A549 (cell line): ENCODE measurements around the gene KLRC4. TPM values are rescaled to one million over a fixed set of nuclear protein-coding genes. Genes with fewer than 3 reads are reported as not detected.
"Not testable (repeated sequence)": the region's sequence is repeated elsewhere in the genome, so short reads cannot be mapped to it uniquely, and the experiment has no call there.

ENCODE experiments used
- ATAC-seq, 2 experiments: fragments of 200-7000 bp in 1 of 2; fragments of >200 bp in 1 of 2; cut with Nextera tagmentation in 1 of 2; cut with Tn5 transposase in 1 of 2; 3 replicates each; pipeline versions ENCODE4 v1.8.0 to v1.9.1; 2018 to 2020; ENCODE audit warnings: mild to moderate bottlenecking in 1 of 2, moderate library complexity in 1 of 2
- CTCF ChIA-PET: fragments of 300-600 bp; sonication (Branson Sonifier 250); formaldehyde crosslinking; extraction: SDS; loops from one replicate; lab custom pipeline; 2021; ENCODE audit warnings: antibody characterized with exemption, inconsistent platforms; lab: Yijun Ruan, JAX
- POLR2A ChIA-PET: fragments of 350-600 bp; formaldehyde crosslinking; extraction: SDS; loops from one replicate; lab custom pipeline; 2021; ENCODE audit warnings: antibody characterized with exemption, inconsistent platforms; lab: Yijun Ruan, JAX
- DNase-seq, 2 experiments: peaks; one replicate each; pipeline versions ENCODE4 v3.0.0 to v3.0.0-alpha.2; 2011 to 2016; ENCODE audit warnings: low read depth in 1 of 2, low spot score in 1 of 2
- FAIRE-seq: peaks from 2 replicates; lab custom pipeline; 2011; peaks lifted over from hg19 to GRCh38; lab: Jason Lieb, UNC
- H3K27ac ChIP-seq, 2 experiments: fragments of >200 bp; sonication (Bioruptor Twin); formaldehyde crosslinking; 3 replicates each; pipeline ENCODE4 v1.5.1; 2016 to 2017
- H3K4me1 ChIP-seq: fragments of >200 bp; sonication (Bioruptor Twin); formaldehyde crosslinking; 3 replicates; pipeline ENCODE4 v1.6.1; 2016
- H3K4me2 ChIP-seq: fragments of >200 bp; sonication (Bioruptor Twin); formaldehyde crosslinking; 3 replicates; pipeline ENCODE4 v1.6.1; 2016
- H3K4me3 ChIP-seq: fragments of >200 bp; sonication (Bioruptor Twin); formaldehyde crosslinking; 3 replicates; pipeline ENCODE4 v1.5.1; 2016
- H3K9me3 ChIP-seq: fragments of >200 bp; sonication (Bioruptor Twin); formaldehyde crosslinking; 3 replicates; pipeline ENCODE4 v1.6.1; 2016
- CHD2 ChIP-seq: fragments of 150-350 bp; IDR thresholded peaks from 2 replicates; pipeline ENCODE4 v1.6.1; 2014; ENCODE audit warnings: low read length; ENCODE audit not compliant: partially characterized antibody
- CTCF ChIP-seq: fragments of >200 bp; sonication (Bioruptor Twin); formaldehyde crosslinking; IDR thresholded peaks from 3 replicates; pipeline ENCODE4 v1.5.1; 2016
- EHF ChIP-seq: fragments of 250-450 bp; sonication (Bioruptor Pico); IDR thresholded peaks from 2 replicates; pipeline ENCODE4 v1.5.0; 2020; ENCODE audit warnings: mild to moderate bottlenecking
- EHMT2 ChIP-seq: fragments of 200-600 bp; sonication (generic); IDR thresholded peaks from 2 replicates; pipeline ENCODE4 v1.6.1; 2016; ENCODE audit warnings: antibody characterized with exemption, low read depth, mild to moderate bottlenecking, moderate library complexity
- FOXS1 ChIP-seq: fragments of 250-450 bp; sonication (Bioruptor Pico); IDR thresholded peaks from 2 replicates; pipeline ENCODE4 v1.5.0; 2020; ENCODE audit warnings: mild to moderate bottlenecking, moderate library complexity
- HES2 ChIP-seq: fragments of >200 bp; sonication (Bioruptor Twin); formaldehyde crosslinking; IDR thresholded peaks from 2 replicates; pipeline ENCODE4 v1.6.1; 2016
- HEYL ChIP-seq: fragments of 250-450 bp; sonication (Bioruptor Pico); IDR thresholded peaks from 2 replicates; pipeline ENCODE4 v1.8.0; 2021; ENCODE audit warnings: mild to moderate bottlenecking, moderate library complexity
- HOXB5 ChIP-seq: fragments of 250-450 bp; sonication (Bioruptor Pico); IDR thresholded peaks from 2 replicates; pipeline ENCODE4 v1.5.0; 2020; ENCODE audit warnings: mild to moderate bottlenecking, moderate library complexity
- JUN ChIP-seq, 2 experiments: fragments of >200 bp; sonication (Bioruptor Twin); formaldehyde crosslinking; IDR thresholded peaks; 2 replicates in 1 of 2; 3 replicates in 1 of 2; pipeline ENCODE4 v1.6.1; 2016 to 2017
- JUNB ChIP-seq: fragments of >200 bp; sonication (Bioruptor Twin); formaldehyde crosslinking; IDR thresholded peaks from 2 replicates; pipeline ENCODE4 v1.6.1; 2016
- MAFK ChIP-seq: fragments of 450-650 bp; IDR thresholded peaks from 2 replicates; pipeline ENCODE4 v1.6.1; 2014; ENCODE audit not compliant: partially characterized antibody
- MAZ ChIP-seq: fragments of 150-350 bp; IDR thresholded peaks from 2 replicates; pipeline ENCODE4 v1.6.1; 2014; ENCODE audit warnings: antibody characterized with exemption, low read depth, low read length, borderline replicate concordance
- NR3C1 ChIP-seq: fragments of >200 bp; sonication (Bioruptor Twin); formaldehyde crosslinking; IDR thresholded peaks from 3 replicates; pipeline ENCODE4 v1.6.1; 2017
- PBX3 ChIP-seq: IDR thresholded peaks from 2 replicates; pipeline ENCODE4 v1.6.1; 2012
- RAD21 ChIP-seq, 2 experiments: fragments of >200 bp in 1 of 2; sonication (Bioruptor Twin) in 1 of 2; formaldehyde crosslinking in 1 of 2; IDR thresholded peaks in 1 of 2; conservative IDR thresholded peaks in 1 of 2; 2 replicates in 1 of 2; 3 replicates in 1 of 2; pipeline ENCODE4 v1.6.1; 2012 to 2018; ENCODE audit warnings: inconsistent platforms in 1 of 2
- RFX5 ChIP-seq: fragments of 450-650 bp; IDR thresholded peaks from 2 replicates; pipeline ENCODE4 v1.7.1; 2014; ENCODE audit warnings: antibody characterized with exemption, mild to moderate bottlenecking, moderate library complexity
- SMC3 ChIP-seq: fragments of >200 bp; sonication (Bioruptor Twin); formaldehyde crosslinking; IDR thresholded peaks from 3 replicates; pipeline ENCODE4 v1.6.1; 2018; ENCODE audit warnings: inconsistent platforms
- SREBF2 ChIP-seq: fragments of 450-650 bp; IDR thresholded peaks from 2 replicates; pipeline ENCODE4 v1.6.1; 2014; ENCODE audit warnings: mild to moderate bottlenecking, moderate library complexity
- WGBS: methylation state at CpG from one replicate; pipeline ENCODE4 v1.1.6; 2017; ENCODE audit errors: missing lambda C conversion rate; 5-methylcytosine and 5-hydroxymethylcytosine counted together
- polyA plus RNA-seq, 4 experiments: library from polyadenylated mRNA; depleted of rRNA in 3 of 4; stranded (reverse); fragments of >200 nt; fragmentation: RNase III in 1 of 4; extraction: RNeasy Plus Mini Kit Qiagen cat#74134 plus additional on column Dnase treatment in 1 of 4; gene quantifications; 2 replicates in 3 of 4; 3 replicates in 1 of 4; pipeline ENCODE4 v1.2.3, GENCODE V29; 2011 to 2017

The KLRC4 gene
- polyA plus RNA-seq, 2 of the 4 experiments (the other 2 are of a cell fraction): not detected

- no peak for TF ChIP-seq PBX3
- TF ChIP-seq NR3C1: no peak
- no peak for TF ChIP-seq MAZ
- no peak for TF ChIP-seq RFX5
- TF ChIP-seq JUN (IDR thresholded peaks at IDR 0.05): no peak
- TF ChIP-seq EHMT2: no peak
- TF ChIP-seq JUNB: no peak
- TF ChIP-seq, all 56 proteins: peak for 0
Observed at GRCh38 chr12:10369557-10370415, 39.8 kb downstream of the KLRC4 start (continued).

- no peak for TF ChIP-seq CHD2
- no peak for TF ChIP-seq SREBF2
- TF ChIP-seq HOXB5: no peak
- no peak for TF ChIP-seq HEYL
- no peak for TF ChIP-seq FOXS1
- POLR2A ChIA-PET: no interaction called here
- no peaks in the 10 kb centered on the region for H3K9me3 ChIP-seq
- H3K4me2 ChIP-seq: no peak overlapping the region
- H3K27ac ChIP-seq: no peak overlapping the region
- 90% methylated on average over 10 of the region's 10 CpGs for WGBS
- ATAC-seq: no peak
- H3K4me1 ChIP-seq: peaks cover 31% of the 10 kb centered on the region
- FAIRE-seq: no peak
- DNase-seq: no peak
- H3K4me3 ChIP-seq: no peak overlapping the region
- CTCF ChIA-PET: interaction anchor here (3.2 kb wide), 1 partner anchor 195 kb away, joined by 25 read pairs; no protein-coding TSS in a partner anchor
Observed at GRCh38 chr12:10368206-10369171, 41.1 kb downstream of the KLRC4 start.

GRCh38 chr12:10367714-10368113 lies 41.8 kb downstream of the KLRC4 start:
- not testable (repeated sequence) for FAIRE-seq, H3K9me3 ChIP-seq, DNase-seq, ATAC-seq, H3K27ac ChIP-seq, H3K4me2 ChIP-seq, H3K4me3 ChIP-seq
- ChIA-PET CTCF (interaction anchor here (0.9 to 3.2 kb wide), 10 partner anchors 8 to 1120 kb away, joined by 3 to 25 read pairs (median 4); no protein-coding TSS in a partner anchor), POLR2A (interaction anchor here (1.2 kb wide), 1 partner anchor 194 kb away, joined by 3 read pairs; no protein-coding TSS in a partner anchor)
- 67% methylated on average over 4 of the region's 4 CpGs for WGBS
- peaks cover 30% of the 10 kb centered on the region for H3K4me1 ChIP-seq

GRCh38 chr12:10366875-10367274 lies 42.7 kb downstream of the KLRC4 start:
- TF ChIP-seq RAD21 (conservative IDR thresholded peaks at IDR 0.05 in 1 of 2, IDR thresholded peaks at IDR 0.05 in 1 of 2): peak; percentile 92 to 94
- TF ChIP-seq SMC3: peak; percentile 96
- TF ChIP-seq MAFK: no peak
- no peak for TF ChIP-seq HES2
- TF ChIP-seq PBX3: no peak
- peak; percentile 72 for TF ChIP-seq CTCF
- no peak for TF ChIP-seq EHF (CRISPR knock-in tag)
- no peak for TF ChIP-seq SREBF2
- peak; percentile 24 to 43; a peak in 3 of 6 replicates for ATAC-seq
- no peaks in the 10 kb centered on the region for H3K9me3 ChIP-seq
- POLR2A ChIA-PET: interaction anchor here (1.2 kb wide), 1 partner anchor 195 kb away, joined by 3 read pairs; no protein-coding TSS in a partner anchor
- DNase-seq: peak in 1 of 2 experiments; percentile 70
- no peak overlapping the region for H3K4me3 ChIP-seq
- no peak for FAIRE-seq
- peaks cover 22% of the 10 kb centered on the region; the same call in 2 of the 3 replicates for H3K4me1 ChIP-seq
- no peak overlapping the region for H3K27ac ChIP-seq
- H3K4me2 ChIP-seq: no peak overlapping the region
- CTCF ChIA-PET: interaction anchor here (0.5 to 3.2 kb wide), 23 partner anchors 9 to 1121 kb away, joined by 3 to 25 read pairs (median 3); no protein-coding TSS in a partner anchor
